AG08396 (cell line): ENCODE measurements around the gene NEDD4L.
"Not testable (repeated sequence)": the region's sequence is repeated elsewhere in the genome, so short reads cannot be mapped to it uniquely, and the experiment has no call there.

ENCODE experiments used
- DNase-seq: peaks from one replicate; pipeline ENCODE4 v3.0.0; 2012; ENCODE audit warnings: low spot score, mixed read lengths

The NEDD4L gene

DNA sequence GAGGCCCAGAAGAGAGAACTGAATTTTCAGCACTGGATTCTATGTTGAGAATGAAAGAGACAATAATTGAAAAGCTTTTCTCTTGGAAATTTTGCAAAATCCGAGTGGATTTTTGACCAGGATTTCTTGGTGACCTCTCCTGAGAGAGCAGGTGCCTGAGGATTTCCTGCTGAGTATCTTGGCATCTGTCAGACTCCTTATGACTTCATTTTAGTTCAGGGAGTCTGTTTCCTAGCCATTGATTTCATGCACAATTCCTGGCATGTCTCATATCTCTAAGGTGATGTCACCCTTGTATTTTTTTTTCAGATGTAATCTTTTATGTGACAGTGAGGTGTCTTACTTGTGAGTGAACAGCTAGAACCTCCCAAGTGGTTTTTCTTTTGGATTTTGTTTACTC is 195.9 kb downstream of the NEDD4L start:
- no peak for DNase-seq

- DNase-seq, result no peak
Observed at GRCh38 chr18:58241026-58241679, 197.1 kb downstream of the NEDD4L start.

GRCh38 chr18:58241877-58242276 is 197.9 kb downstream of the NEDD4L start:
- DNase-seq, result no peak

DNA sequence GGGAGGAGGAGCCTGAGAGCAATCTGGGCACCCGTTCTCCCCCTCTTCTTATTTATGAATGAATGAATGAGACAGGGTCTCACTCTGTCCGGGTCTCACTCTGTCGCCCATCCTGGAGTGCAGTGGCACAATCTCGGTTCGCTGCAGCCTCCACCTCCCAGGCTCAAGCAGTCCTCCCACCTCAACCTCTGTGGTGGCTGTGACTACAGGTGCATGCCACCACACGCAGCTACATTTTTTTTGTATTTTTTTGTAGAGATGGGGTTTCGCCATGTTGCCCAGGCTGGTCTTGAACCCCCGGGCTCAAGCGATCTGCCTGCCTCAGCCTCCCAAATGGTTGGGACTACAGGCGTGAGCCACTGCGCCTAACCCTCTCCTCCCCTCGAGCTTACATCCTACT is 198.4 kb downstream of the NEDD4L start:
- no peak for DNase-seq

GRCh38 chr18:58242968-58243367 is 198.9 kb downstream of the NEDD4L start:
- DNase-seq, result no peak

- DNase-seq, result no peak
Observed at GRCh38 chr18:58243401-58243800, 199.4 kb downstream of the NEDD4L start.

- no peak for DNase-seq
Observed at GRCh38 chr18:58247363-58247834, 203.4 kb downstream of the NEDD4L start.

GRCh38 chr18:58249712-58250111 is 205.7 kb downstream of the NEDD4L start:
- no peak for DNase-seq

- DNase-seq, result no peak
Observed at GRCh38 chr18:58251416-58251815, 207.4 kb downstream of the NEDD4L start.

DNA sequence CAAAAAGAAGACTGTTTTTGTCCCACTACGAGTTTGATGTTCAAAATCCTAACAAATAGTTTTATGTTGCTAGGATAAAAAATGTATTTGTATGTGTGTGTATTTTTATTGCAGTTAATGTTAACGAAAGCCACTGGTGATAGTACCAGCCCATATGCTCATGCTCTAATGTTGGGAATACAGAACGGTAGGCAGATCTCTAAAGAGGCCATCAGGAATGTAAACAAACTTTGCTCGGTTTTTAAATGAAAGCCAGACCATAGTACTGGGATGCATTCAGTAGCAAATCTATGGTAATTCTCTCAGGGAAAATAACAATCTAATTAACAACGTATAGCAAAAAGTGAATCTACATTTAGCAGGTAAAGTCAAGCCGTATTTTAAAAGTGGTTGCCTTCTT is 208.1 kb downstream of the NEDD4L start:
- no peak for DNase-seq

- no peak for DNase-seq
Observed at GRCh38 chr18:58253318-58253717, 209.3 kb downstream of the NEDD4L start.

GRCh38 chr18:58253871-58254270 is 209.8 kb downstream of the NEDD4L start:
- DNase-seq, result no peak

- DNase-seq, result no peak
Observed at GRCh38 chr18:58254873-58255511, 211.0 kb downstream of the NEDD4L start.

- no peak for DNase-seq
Observed at GRCh38 chr18:58255701-58256311, 211.8 kb downstream of the NEDD4L start.

GRCh38 chr18:58256316-58257080 is 212.5 kb downstream of the NEDD4L start:
- no peak for DNase-seq

- DNase-seq, result peak; percentile 58
Observed at GRCh38 chr18:58257461-58257860, 213.4 kb downstream of the NEDD4L start.

DNA sequence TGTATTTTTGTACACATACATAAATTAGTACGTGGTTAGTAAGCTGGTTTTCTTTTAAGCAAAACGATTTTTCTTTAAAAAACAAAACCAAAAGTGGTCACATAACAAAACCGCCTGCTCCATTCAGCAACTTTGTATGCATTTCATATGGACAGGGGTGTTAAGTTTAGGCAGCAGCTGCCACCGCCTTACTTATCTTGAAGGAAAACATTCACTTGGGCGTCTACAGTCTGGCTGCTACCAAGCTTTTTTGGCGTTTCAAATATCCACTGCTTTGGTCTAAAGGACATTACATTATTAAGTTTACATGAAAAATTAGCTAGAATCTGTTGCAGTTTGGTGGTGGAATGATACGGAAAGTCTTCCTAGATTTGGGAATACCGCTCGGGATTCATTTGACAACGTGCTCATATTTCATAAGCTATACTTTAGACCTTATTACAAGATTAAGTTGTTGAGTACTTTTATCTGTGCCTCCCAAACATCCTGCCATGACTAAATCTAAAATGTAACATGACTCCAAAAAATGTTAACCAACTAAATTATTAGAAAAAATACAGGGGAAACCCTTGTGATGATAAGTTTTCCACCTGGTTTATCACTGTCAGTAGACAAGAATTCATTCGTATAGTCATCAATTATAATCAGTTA is 214.8 kb downstream of the NEDD4L start:
- DNase-seq, result no peak

GRCh38 chr18:58263055-58263957 is 219.3 kb downstream of the NEDD4L start:
- DNase-seq, result no peak

DNA sequence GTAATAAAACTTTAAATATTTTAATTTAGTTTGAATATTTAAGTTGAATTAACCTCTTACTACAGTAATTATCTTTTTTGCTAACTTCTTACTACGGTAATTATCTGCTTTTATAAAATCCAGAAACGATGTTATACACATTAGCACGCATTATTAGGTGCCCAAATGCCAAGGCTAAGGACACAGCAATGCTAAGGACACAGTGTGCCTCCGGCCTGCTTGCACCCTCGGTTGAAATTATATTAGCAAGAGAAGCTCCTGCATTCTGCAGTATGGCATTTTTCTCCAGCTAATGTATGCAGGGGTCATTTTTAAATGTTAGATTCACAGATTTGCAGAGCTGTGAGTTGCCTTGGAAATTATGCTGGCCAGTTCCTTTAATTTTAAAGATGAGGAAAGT is 220.0 kb downstream of the NEDD4L start:
- no peak for DNase-seq

DNA sequence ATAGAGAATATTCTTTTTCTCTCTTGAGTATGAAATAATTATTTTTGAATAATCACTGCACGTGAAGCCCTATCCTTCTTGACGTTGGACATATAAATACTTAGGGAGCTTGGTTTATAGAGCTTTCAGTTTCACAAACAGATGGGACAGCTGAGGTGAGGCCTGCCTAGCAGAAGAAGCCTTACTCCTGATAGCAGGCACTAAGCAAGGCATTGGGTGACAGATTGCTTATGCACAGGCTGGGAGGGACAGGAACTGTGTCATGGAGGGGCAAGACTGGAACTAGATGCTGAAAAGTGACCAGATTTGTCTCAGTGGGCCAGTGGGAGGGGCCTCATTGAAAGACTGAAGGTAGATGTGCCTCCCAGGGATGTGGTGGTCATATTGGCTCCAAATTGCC is 220.8 kb downstream of the NEDD4L start:
- DNase-seq, result no peak

DNA sequence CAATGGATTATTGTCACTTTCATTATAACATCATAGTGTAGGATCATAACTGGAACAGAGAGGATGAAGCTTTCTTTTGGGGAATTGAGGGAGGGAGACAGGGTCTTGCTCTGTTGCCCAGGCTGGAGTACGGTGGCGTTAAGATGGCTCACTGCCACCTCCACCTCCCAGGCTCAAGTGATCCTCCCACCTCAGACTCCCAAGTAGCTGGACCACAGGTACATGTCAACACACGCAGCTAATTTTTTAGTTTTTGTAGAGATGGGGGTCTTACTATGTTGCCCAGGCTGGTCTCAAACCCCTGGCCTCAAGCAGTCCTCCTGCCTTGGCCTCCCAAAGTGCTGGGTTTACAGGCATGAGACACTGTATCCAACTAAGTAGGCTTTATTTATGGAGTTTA is 221.5 kb downstream of the NEDD4L start:
- not testable (repeated sequence) for DNase-seq
